ENCODE results near the gene PARVA. TPM values are rescaled to one million over a fixed set of nuclear protein-coding genes. Genes with fewer than 3 reads are reported as not detected.

PARVA gene
- total RNA-seq, 2 experiments from 2014 or later, result not detected

- Histone ChIP-seq H3K4me1 (ENCODE audit: insufficient read depth, low read length, poor library complexity, severe bottlenecking) (no peaks in the 10 kb centered on the region), H3K27ac (ENCODE audit: low read depth, low read length, poor library complexity, severe bottlenecking) (no peak overlapping the region), H3K9me3 (ENCODE audit: low read length) (no peaks in the 10 kb centered on the region), H3K9me2 (ENCODE audit: insufficient read depth, low read length) (no peaks in the 10 kb centered on the region), H4K20me1 (ENCODE audit: insufficient read depth, low read length) (no peaks in the 10 kb centered on the region), H3K36me3 (ENCODE audit: insufficient read depth, low read length) (no peaks in the 10 kb centered on the region), H3K4me2 (ENCODE audit: low read length) (no peak overlapping the region), H2AFZ (ENCODE audit: low read length) (no peak overlapping the region), H3K4me3 (ENCODE audit: low read depth, low read length, poor library complexity, severe bottlenecking) (no peak overlapping the region), H3K79me2 (ENCODE audit: insufficient read depth, low read depth, low read length) (no peaks in the 10 kb centered on the region)
- CTCF ChIA-PET (ENCODE audit: unreplicated experiment), result no interaction called here
- no peak for DNase-seq (ENCODE audit: low spot score)
- intact Hi-C loops (cut with micrococcal nuclease; ENCODE audit: unreplicated experiment), result no loop called here
- TF ChIP-seq CTCF (conservative IDR thresholded peaks at IDR 0.05; ENCODE audit: low read length) (no peak), EZH2phosphoT487 (IDR thresholded peaks at IDR 0.05; ENCODE audit: borderline replicate concordance, low read depth, low read length) (no peak)
- POLR2A ChIA-PET, result no interaction called here
- no TSS peak for BruUV-seq (replicated peaks)
These were observed 117.3 kb downstream of the PARVA start for GRCh38 chr11:12494699-12495098.

DNA sequence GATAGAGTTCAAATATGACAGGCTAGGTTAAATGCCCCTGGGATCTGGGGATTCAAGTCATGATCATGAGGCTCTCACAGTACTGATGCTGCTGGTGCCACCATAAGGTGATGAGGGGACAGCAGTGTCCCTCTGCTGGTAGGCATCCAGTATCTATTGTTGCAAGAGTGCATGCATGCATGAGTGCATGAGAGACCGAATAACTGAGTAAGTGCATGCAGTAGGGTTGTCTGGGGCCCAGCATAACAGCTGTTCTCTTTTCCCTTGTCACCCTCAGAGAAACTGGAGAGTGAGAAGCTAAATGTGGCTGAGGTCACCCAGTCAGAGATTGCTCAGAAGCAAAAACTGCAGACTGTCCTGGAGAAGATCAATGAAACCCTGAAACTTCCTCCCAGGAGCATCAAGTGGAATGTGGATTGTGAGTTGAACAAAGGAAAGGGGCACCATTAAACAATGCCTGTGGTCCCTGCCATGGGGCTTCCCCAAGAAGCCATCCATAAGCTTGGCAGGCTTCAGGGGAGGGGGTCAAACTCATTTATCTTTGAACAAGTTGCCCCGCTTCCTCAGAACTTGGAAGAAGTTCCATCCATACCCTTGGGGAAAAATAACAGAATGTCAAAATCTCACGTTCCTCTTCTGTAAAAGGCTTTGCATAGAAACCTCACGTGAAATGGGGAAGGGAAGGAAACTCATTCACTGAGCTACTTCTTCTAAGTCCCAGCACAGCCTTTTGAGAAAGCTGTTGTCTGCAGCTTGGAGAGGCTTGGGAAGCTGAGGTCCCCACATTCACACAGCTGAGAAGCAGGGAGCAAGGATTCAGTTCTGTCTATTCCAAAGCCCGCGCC, 119.0 kb downstream of the PARVA start:
- Histone ChIP-seq H3K27ac (ENCODE audit: low read depth, low read length, poor library complexity, severe bottlenecking) (no peak overlapping the region), H4K20me1 (ENCODE audit: insufficient read depth, low read length) (no peaks in the 10 kb centered on the region), H3K9me2 (ENCODE audit: insufficient read depth, low read length) (no peaks in the 10 kb centered on the region), H2AFZ (ENCODE audit: low read length) (no peak overlapping the region), H3K4me2 (ENCODE audit: low read length) (no peak overlapping the region), H3K9me3 (ENCODE audit: low read length) (no peaks in the 10 kb centered on the region), H3K79me2 (ENCODE audit: insufficient read depth, low read depth, low read length) (no peaks in the 10 kb centered on the region), H3K36me3 (ENCODE audit: insufficient read depth, low read length) (no peaks in the 10 kb centered on the region), H3K4me3 (ENCODE audit: low read depth, low read length, poor library complexity, severe bottlenecking) (no peak overlapping the region), H3K4me1 (ENCODE audit: insufficient read depth, low read length, poor library complexity, severe bottlenecking) (no peaks in the 10 kb centered on the region)
- POLR2A ChIA-PET, result interaction anchor here (0.7 kb wide), 1 partner anchor 319 kb away, joined by 4 read pairs; no protein-coding TSS in a partner anchor
- DNase-seq (ENCODE audit: low spot score), result no peak
- CTCF ChIA-PET (ENCODE audit: unreplicated experiment), result no interaction called here
- TF ChIP-seq EZH2phosphoT487 (IDR thresholded peaks at IDR 0.05; ENCODE audit: borderline replicate concordance, low read depth, low read length) (no peak), CTCF (conservative IDR thresholded peaks at IDR 0.05; ENCODE audit: low read length) (no peak)
- intact Hi-C loops (cut with micrococcal nuclease; ENCODE audit: unreplicated experiment), result no loop called here
- no TSS peak for BruUV-seq (replicated peaks)

DNA sequence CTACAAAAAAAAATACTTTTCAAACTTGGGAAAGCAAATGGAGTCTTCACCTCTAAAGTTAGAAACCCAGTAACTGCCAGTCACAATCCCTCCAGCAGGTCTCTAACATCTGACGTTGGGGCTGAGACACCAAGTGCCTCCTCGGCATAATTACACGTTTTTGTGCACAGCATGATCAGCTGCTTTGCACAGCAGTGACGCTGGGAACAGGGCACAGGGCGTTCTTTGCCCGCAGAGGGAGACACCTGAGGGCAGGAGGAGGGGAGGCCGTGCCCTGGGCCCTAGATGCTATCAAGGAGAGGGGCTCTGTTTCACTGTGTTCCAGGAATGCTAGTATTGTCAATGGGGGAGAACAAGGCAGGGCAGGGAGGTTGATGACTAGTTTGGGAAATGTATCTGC, 120.1 kb downstream of the PARVA start:
- no peak overlapping the region for H3K4me3 ChIP-seq (ENCODE audit: low read depth, low read length, poor library complexity, severe bottlenecking)
- no peak overlapping the region for H3K27ac ChIP-seq (ENCODE audit: low read depth, low read length, poor library complexity, severe bottlenecking)
- ChIA-PET CTCF (ENCODE audit: unreplicated experiment) (no interaction called here), POLR2A (no interaction called here)
- intact Hi-C loops (cut with micrococcal nuclease; ENCODE audit: unreplicated experiment), result no loop called here
- no peaks in the 10 kb centered on the region for H3K9me2 ChIP-seq (ENCODE audit: insufficient read depth, low read length)
- H4K20me1 ChIP-seq (ENCODE audit: insufficient read depth, low read length), result no peaks in the 10 kb centered on the region
- no peaks in the 10 kb centered on the region for H3K9me3 ChIP-seq (ENCODE audit: low read length)
- no peaks in the 10 kb centered on the region for H3K79me2 ChIP-seq (ENCODE audit: insufficient read depth, low read depth, low read length)
- H3K4me1 ChIP-seq (ENCODE audit: insufficient read depth, low read length, poor library complexity, severe bottlenecking), result no peaks in the 10 kb centered on the region
- no peak overlapping the region for H2AFZ ChIP-seq (ENCODE audit: low read length)
- no peak for TF ChIP-seq EZH2phosphoT487 (IDR thresholded peaks at IDR 0.05; ENCODE audit: borderline replicate concordance, low read depth, low read length)
- no peak for TF ChIP-seq CTCF (conservative IDR thresholded peaks at IDR 0.05; ENCODE audit: low read length)
- no peak for DNase-seq (ENCODE audit: low spot score)
- no TSS peak for BruUV-seq (replicated peaks)
- H3K4me2 ChIP-seq (ENCODE audit: low read length), result no peak overlapping the region
- no peaks in the 10 kb centered on the region for H3K36me3 ChIP-seq (ENCODE audit: insufficient read depth, low read length)
